HepG2 (cell line): ENCODE measurements around the gene RNF126. TPM values are rescaled to one million over a fixed set of nuclear protein-coding genes. Genes with fewer than 3 reads are reported as not detected.

Experiments used
- ADNP ChIP-seq: sonication (generic); formaldehyde crosslinking; IDR thresholded peaks from 2 replicates; pipeline ENCODE4 v1.4.0; 2020; ENCODE audit warnings: missing genetic modification reagents
- AKNA ChIP-seq: sonication (generic); formaldehyde crosslinking; IDR thresholded peaks from 2 replicates; pipeline ENCODE4 v1.4.0; 2020; ENCODE audit warnings: missing genetic modification reagents, borderline replicate concordance
- ATM ChIP-seq: fragments of 450-650 bp; IDR thresholded peaks from 2 replicates; pipeline ENCODE4 v1.7.1; 2017; ENCODE audit warnings: mild to moderate bottlenecking, borderline replicate concordance
- IKZF4 ChIP-seq: sonication (generic); formaldehyde crosslinking; IDR thresholded peaks from 2 replicates; pipeline ENCODE4 v1.5.1; 2020; ENCODE audit warnings: borderline replicate concordance, mild to moderate bottlenecking, low read depth, missing genetic modification reagents; ENCODE audit errors: not compliant biosample characterization
- MAF1 ChIP-seq: sonication (generic); formaldehyde crosslinking; IDR thresholded peaks from 2 replicates; pipeline ENCODE4 v1.5.0; 2020; ENCODE audit warnings: missing genetic modification reagents, borderline replicate concordance
- MTF1 ChIP-seq: sonication (generic); formaldehyde crosslinking; IDR thresholded peaks from 2 replicates; pipeline ENCODE4 v1.5.0; 2020; ENCODE audit warnings: missing genetic modification reagents
- NR0B2 ChIP-seq: sonication (generic); formaldehyde crosslinking; IDR thresholded peaks from 2 replicates; pipeline ENCODE4 v1.4.0; 2020; ENCODE audit warnings: mild to moderate bottlenecking, missing genetic modification reagents
- PAX8 ChIP-seq: sonication (generic); formaldehyde crosslinking; IDR thresholded peaks from 2 replicates; pipeline ENCODE4 v1.8.0; 2022; ENCODE audit warnings: mild to moderate bottlenecking, missing genetic modification reagents, borderline replicate concordance
- RBM39 ChIP-seq: fragments of 200-400 bp; formaldehyde crosslinking; IDR thresholded peaks from one replicate; pipeline ENCODE4 v1.6.1; 2018; ENCODE audit warnings: antibody characterized with exemption, mild to moderate bottlenecking, low read depth, low read length; ENCODE audit not compliant: poor library complexity, severe bottlenecking
- TFDP2 ChIP-seq: sonication (generic); formaldehyde crosslinking; IDR thresholded peaks from 2 replicates; pipeline ENCODE4 v1.4.0; 2020; ENCODE audit warnings: missing genetic modification reagents
- ZFP41 ChIP-seq: sonication (generic); formaldehyde crosslinking; IDR thresholded peaks from 2 replicates; pipeline ENCODE4 v1.4.0; 2020; ENCODE audit warnings: mild to moderate bottlenecking, missing genetic modification reagents, borderline replicate concordance
- ZNF124 ChIP-seq: sonication (generic); formaldehyde crosslinking; IDR thresholded peaks from 2 replicates; pipeline ENCODE4 v1.4.0; 2020; ENCODE audit warnings: missing genetic modification reagents
- ZNF264 ChIP-seq: sonication (generic); formaldehyde crosslinking; IDR thresholded peaks from 2 replicates; pipeline ENCODE4 v1.4.0; 2020; ENCODE audit warnings: missing genetic modification reagents
- ZNF280D ChIP-seq: sonication (generic); formaldehyde crosslinking; IDR thresholded peaks from 2 replicates; pipeline ENCODE4 v1.5.1; 2020; ENCODE audit warnings: mild to moderate bottlenecking, missing genetic modification reagents
- ZNF367 ChIP-seq: sonication (generic); formaldehyde crosslinking; IDR thresholded peaks from 2 replicates; pipeline ENCODE4 v1.4.0; 2020; ENCODE audit warnings: missing genetic modification reagents, borderline replicate concordance
- ZSCAN25 ChIP-seq: sonication (generic); formaldehyde crosslinking; IDR thresholded peaks from 2 replicates; pipeline ENCODE4 v1.8.0; 2022; ENCODE audit warnings: mild to moderate bottlenecking, missing genetic modification reagents
- polyA plus RNA-seq, 8 experiments: library from polyadenylated mRNA; depleted of rRNA in 3 of 8; stranded (reverse) in 7 of 8; unstranded in 1 of 8; fragments of >200 nt; fragmentation: Illumina TruSeq in 4 of 8; extraction: Trizol in 4 of 8; gene quantifications; 2 replicates each; pipeline versions ENCODE4 v1.2.1 to v1.2.3, GENCODE V29; 2011 to 2016; ENCODE audit warnings: low read depth in 4 of 8, missing spikeins in 1 of 8, mixed read lengths in 1 of 8; ENCODE audit not compliant: insufficient read depth in 1 of 8
- total RNA-seq, 5 experiments: library from RNA; depleted of rRNA; stranded (reverse); fragments of >200 nt; fragmentation: Illumina TruSeq; extraction: Trizol; gene quantifications; 2 replicates each; pipeline ENCODE4 v1.2.3, GENCODE V29; 2016; ENCODE audit warnings: low read depth in 1 of 5

RNF126 gene
- total and polyA plus RNA-seq, 2 of the 13 experiments (the other 11 are each of a cell fraction or from before 2014, with no cell fraction given): 23.2 to 34.0 TPM

- TF ChIP-seq ZNF264 (CRISPR knock-in tag): no peak
- no peak for TF ChIP-seq TFDP2 (CRISPR knock-in tag)
- no peak for TF ChIP-seq AKNA (CRISPR knock-in tag)
- peak; percentile 44 for TF ChIP-seq RBM39
- TF ChIP-seq MAF1: no peak
- TF ChIP-seq ZSCAN25 (CRISPR knock-in tag): peak; percentile 27; the same call in 1 of the 2 replicates
- TF ChIP-seq ADNP (CRISPR knock-in tag): no peak
- no peak for TF ChIP-seq ZNF280D
- TF ChIP-seq NR0B2 (CRISPR knock-in tag): no peak
- TF ChIP-seq ZNF124 (CRISPR knock-in tag): no peak
- no peak for TF ChIP-seq PAX8 (CRISPR knock-in tag)
- no peak for TF ChIP-seq MTF1 (CRISPR knock-in tag)
- no peak for TF ChIP-seq ZNF367 (CRISPR knock-in tag)
- TF ChIP-seq ATM: no peak
- TF ChIP-seq ZFP41 (CRISPR knock-in tag): no peak
- TF ChIP-seq IKZF4 (CRISPR knock-in tag): peak; percentile 4
Observed at GRCh38 chr19:662207-662961, 630 bp downstream of the RNF126 start (continued).
